Testis (tissue), 3 donors: ENCODE data around the gene ZNF497. TPM values are rescaled to one million over a fixed set of nuclear protein-coding genes. Genes with fewer than 3 reads are reported as not detected.

Experiments
- DNase-seq: peaks from one replicate; pipeline ENCODE4 v3.0.0-alpha.2; 2019
- H3K27ac ChIP-seq, 2 donors: fragments of 200-600 bp; sonication (generic); one replicate each; pipeline ENCODE4 v1.5.1; 2019
- H3K27me3 ChIP-seq: fragments of 200-600 bp; sonication (generic); one replicate; pipeline ENCODE4 v1.5.1; 2019
- H3K36me3 ChIP-seq: fragments of 200-600 bp; sonication (generic); one replicate; pipeline ENCODE4 v1.5.1; 2017; ENCODE audit warnings: low read depth; ENCODE audit errors: missing control alignments
- H3K4me1 ChIP-seq: fragments of 200-600 bp; sonication (generic); one replicate; pipeline ENCODE4 v1.5.1; 2019
- H3K4me3 ChIP-seq, 2 donors: fragments of 200-600 bp; sonication (generic); one replicate each; pipeline ENCODE4 v1.5.1; 2017 to 2019
- H3K9me3 ChIP-seq: fragments of 200-600 bp; sonication (generic); one replicate; pipeline ENCODE4 v1.5.1; 2017
- POLR2A ChIP-seq: fragments of 450-650 bp; IDR thresholded peaks from one replicate; pipeline ENCODE4 v1.6.1; 2017; ENCODE audit warnings: antibody characterized with exemption, mild to moderate bottlenecking, moderate library complexity
- WGBS, 2 donors: methylation state at CpG; one replicate each; pipeline ENCODE4 v1.1.5; 2018; 5-methylcytosine and 5-hydroxymethylcytosine counted together
- intact Hi-C: fragments of 100-400 bp; cut with DNase I; formaldehyde crosslinking; loops from one replicate; pipeline ENCODE4 v1.15.1; 2023; ENCODE audit warnings: low total_unique reads
- microRNA-seq, 2 donors: library from miRNA; unstranded; fragments of <30 nt; microRNA quantifications; one replicate each; pipeline ENCODE4, GENCODE V29; 2016; ENCODE audit warnings: borderline number of aligned reads in 2 of 2, borderline replicate concordance in 1 of 2
- polyA plus RNA-seq: library from polyadenylated mRNA; stranded (reverse); fragments of 350-450 nt; fragmentation: Illumina TruSeq; extraction: RNeasy Lipid Tissue Mini Kit (QIAGEN cat#74804); gene quantifications from one replicate; pipeline ENCODE4 v1.2.3, GENCODE V29; 2014; ENCODE audit warnings: low read depth, low replicate concordance; ENCODE audit not compliant: insufficient read depth
- small RNA-seq, 2 donors: library from RNA; depleted of rRNA; stranded (forward); fragments of <200 nt; gene quantifications; one replicate each; pipeline ENCODE3, GENCODE V24; 2016
- total RNA-seq, 2 donors: library from RNA; depleted of rRNA; stranded (reverse); fragments of >200 nt; gene quantifications; one replicate each; pipeline ENCODE4 v1.2.3, GENCODE V29; 2016
- TF ChIP-seq, protein P1 (sequence below), 3 experiments: fragments of 450-650 bp in 2 of 3; fragments of 200-600 bp in 1 of 3; sonication (generic) in 1 of 3; IDR thresholded peaks; one replicate each; pipeline ENCODE4 v1.5.1; 2016 to 2019; ENCODE audit warnings: antibody characterized with exemption in 3 of 3, mild to moderate bottlenecking in 2 of 3, moderate library complexity in 1 of 3

Gene ZNF497
- total and polyA plus RNA-seq, 3 donors from 2014 or later: 2.6 to 10.7 (median 10.3) TPM

DNA sequence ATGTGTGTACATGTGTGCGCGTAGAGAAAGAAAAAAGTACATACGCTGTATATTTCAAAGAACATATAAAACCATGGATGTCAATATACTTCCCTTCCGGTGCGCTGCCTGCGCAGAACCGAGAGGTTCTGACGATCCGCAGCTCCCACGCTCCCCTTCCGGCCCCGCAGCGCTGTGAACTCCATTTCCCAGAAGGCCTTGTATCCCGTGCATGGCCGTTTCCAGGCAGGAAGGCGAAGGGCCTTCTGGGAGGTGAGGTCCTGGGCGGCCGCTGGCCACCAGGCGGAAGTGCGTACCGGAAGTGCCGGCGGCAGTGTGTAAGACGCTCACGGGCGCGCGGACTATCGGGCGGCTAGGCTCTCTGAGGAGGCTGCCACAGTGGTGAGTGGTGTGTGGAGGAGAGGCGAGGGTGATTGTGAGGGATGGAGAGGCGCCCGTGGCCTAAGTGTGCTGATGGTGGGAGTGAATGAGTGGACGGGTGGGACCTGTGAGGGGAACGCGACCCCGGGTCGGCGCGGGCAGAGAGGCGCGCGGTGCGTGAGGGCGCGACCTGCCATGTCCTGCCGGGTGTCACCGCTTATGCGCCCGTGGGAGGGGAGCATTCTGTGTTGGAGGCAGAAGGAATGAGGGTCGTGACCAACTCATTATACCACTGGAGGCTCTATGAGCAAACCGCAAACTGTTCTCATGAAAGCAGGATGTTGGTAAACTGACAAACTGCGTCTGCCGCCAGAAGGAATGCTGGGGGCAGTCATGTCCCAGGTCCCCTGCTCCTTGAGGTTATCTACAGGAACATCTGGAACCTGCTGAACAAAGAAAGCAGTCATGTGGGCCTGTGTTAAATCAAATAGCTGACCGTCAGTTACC lies 57.3 kb downstream of the ZNF497 start, which contains the start of gene ERVK3-1:
Gene ERVK3-1 (plus strand): TSS at position 313 of the 867 bp plus-strand sequence. CDS start 6,792 bp downstream, outside the sequence.
- Histone ChIP-seq H3K4me3 (peak within 1 kb of the TSS; percentile 92 to 99), H3K4me1 (peaks cover 11% of the 10 kb centered on the region), H3K27me3 (no peaks in the 10 kb centered on the region), H3K27ac (peak within 1 kb of the TSS; percentile 61 to 81), H3K36me3 (no peaks in the 10 kb centered on the region), H3K9me3 (no peaks in the 10 kb centered on the region)
- 0 to 1% methylated on average over 53 to 55 of the region's 55 CpGs for WGBS, 2 donors
- intact Hi-C loops: no loop called here
- DNase-seq: peak; percentile 99
- TF ChIP-seq, protein P1, sequence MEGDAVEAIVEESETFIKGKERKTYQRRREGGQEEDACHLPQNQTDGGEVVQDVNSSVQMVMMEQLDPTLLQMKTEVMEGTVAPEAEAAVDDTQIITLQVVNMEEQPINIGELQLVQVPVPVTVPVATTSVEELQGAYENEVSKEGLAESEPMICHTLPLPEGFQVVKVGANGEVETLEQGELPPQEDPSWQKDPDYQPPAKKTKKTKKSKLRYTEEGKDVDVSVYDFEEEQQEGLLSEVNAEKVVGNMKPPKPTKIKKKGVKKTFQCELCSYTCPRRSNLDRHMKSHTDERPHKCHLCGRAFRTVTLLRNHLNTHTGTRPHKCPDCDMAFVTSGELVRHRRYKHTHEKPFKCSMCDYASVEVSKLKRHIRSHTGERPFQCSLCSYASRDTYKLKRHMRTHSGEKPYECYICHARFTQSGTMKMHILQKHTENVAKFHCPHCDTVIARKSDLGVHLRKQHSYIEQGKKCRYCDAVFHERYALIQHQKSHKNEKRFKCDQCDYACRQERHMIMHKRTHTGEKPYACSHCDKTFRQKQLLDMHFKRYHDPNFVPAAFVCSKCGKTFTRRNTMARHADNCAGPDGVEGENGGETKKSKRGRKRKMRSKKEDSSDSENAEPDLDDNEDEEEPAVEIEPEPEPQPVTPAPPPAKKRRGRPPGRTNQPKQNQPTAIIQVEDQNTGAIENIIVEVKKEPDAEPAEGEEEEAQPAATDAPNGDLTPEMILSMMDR (IDR thresholded peaks at IDR 0.05): peak in 2 of 3 experiments; percentile 40 to 53
- TF ChIP-seq POLR2A: peak; percentile 66

DNA sequence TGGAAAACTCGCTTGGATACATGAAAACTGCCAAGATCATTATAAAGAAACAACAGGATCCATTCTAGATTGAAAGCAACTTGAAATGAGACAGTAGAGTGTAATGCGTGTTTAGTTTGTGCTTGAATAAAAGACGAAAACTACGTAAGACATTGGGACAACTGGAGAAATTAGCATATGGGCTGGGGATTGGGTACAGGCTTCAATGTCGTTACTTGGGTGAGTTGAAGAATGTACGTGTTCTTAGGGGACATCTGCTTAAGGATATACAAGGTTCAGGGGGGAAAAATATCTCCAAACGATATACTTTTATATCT lies 57.8 kb downstream of the ZNF497 start:
- Histone ChIP-seq H3K36me3 (no peaks in the 10 kb centered on the region), H3K9me3 (no peaks in the 10 kb centered on the region), H3K4me1 (peaks cover 11% of the 10 kb centered on the region), H3K4me3 (peak overlapping the region; percentile 92 to 99), H3K27ac (peak overlapping the region in 1 of 2 donors; percentile 65), H3K27me3 (no peaks in the 10 kb centered on the region)
- 16 to 18% methylated on average over 7 of the region's 7 CpGs for WGBS, 2 donors
- no peak for DNase-seq
- intact Hi-C loops: no loop called here
- TF ChIP-seq POLR2A: no peak
- TF ChIP-seq, protein P1 (IDR thresholded peaks at IDR 0.05): no peak

Small RNA genes within 50 kb of the gene (microRNA-seq; reads per million reads assigned to microRNA genes)
- 0 reads per million in 2 donors for gene MIR4754
- gene MIR6806: 0 to 0.69 reads per million in 2 donors

Small RNA genes within 50 kb of the gene (small RNA-seq; reads per million reads assigned to genes)
- gene MIR4754 (0 to 0.09 reads per million in 2 donors), gene MIR6806 (0 reads per million in 2 donors), gene RNA5SP473 (0 to 0.09 reads per million in 2 donors)

Other genes with a start within 250 kb of the ZNF497 start
- 10 to 100 TPM; 19.8 to 20.7 TPM for gene ZNF329, start 212.0 kb downstream of the ZNF497 start, total RNA-seq
- 24.2 TPM for gene ZNF329, start 212.0 kb downstream of the ZNF497 start, polyA plus RNA-seq
- 10 to 100 TPM; 42.6 to 48.0 TPM for gene ZNF274, start 179.7 kb downstream of the ZNF497 start, total RNA-seq
- gene ZNF274, start 179.7 kb downstream of the ZNF497 start, polyA plus RNA-seq: 34.2 TPM
- 10 to 100 TPM; 92.2 to 93.9 TPM for gene ZNF544, start 133.8 kb downstream of the ZNF497 start, total RNA-seq
- 45.8 TPM for gene ZNF544, start 133.8 kb downstream of the ZNF497 start, polyA plus RNA-seq
- gene ZNF8, start 83.8 kb downstream of the ZNF497 start, total RNA-seq: 10 to 100 TPM in 1 of 2 donors, 1 to 10 TPM in 1; 9.6 to 10.4 TPM
- gene ZNF8, start 83.8 kb downstream of the ZNF497 start, polyA plus RNA-seq: 2.6 TPM
- gene ERVK3-1, start 57.4 kb downstream of the ZNF497 start, total RNA-seq: 10 to 100 TPM; 48.9 to 58.5 TPM
- 34.0 TPM for gene ERVK3-1, start 57.4 kb downstream of the ZNF497 start, polyA plus RNA-seq
- 1 to 10 TPM; 3.5 to 4.9 TPM for gene ZSCAN22, start 35.8 kb downstream of the ZNF497 start, total RNA-seq
- 2.4 TPM for gene ZSCAN22, start 35.8 kb downstream of the ZNF497 start, polyA plus RNA-seq
- 10 to 100 TPM in 1 of 2 donors, 1 to 10 TPM in 1; 3.5 to 13.1 TPM for gene A1BG, start 9.3 kb downstream of the ZNF497 start, total RNA-seq
- gene A1BG, start 9.3 kb downstream of the ZNF497 start, polyA plus RNA-seq: 4.5 TPM
- gene ZNF837, start 18.3 kb upstream of the ZNF497 start, total RNA-seq: 1 to 10 TPM; 6.2 to 9.3 TPM
- gene ZNF837, start 18.3 kb upstream of the ZNF497 start, polyA plus RNA-seq: 1.3 TPM
- 1,000 to 10,000 TPM in 1 of 2 donors, 100 to 1,000 TPM in 1; 437 to 1,004 TPM for gene RPS5, start 24.5 kb upstream of the ZNF497 start, total RNA-seq
- 746 TPM for gene RPS5, start 24.5 kb upstream of the ZNF497 start, polyA plus RNA-seq
- gene RNF225, start 32.9 kb upstream of the ZNF497 start, total RNA-seq: not detected
- not detected for gene RNF225, start 32.9 kb upstream of the ZNF497 start, polyA plus RNA-seq
- gene ZNF584, start 45.9 kb upstream of the ZNF497 start, total RNA-seq: 10 to 100 TPM; 22.1 to 33.9 TPM
- gene ZNF584, start 45.9 kb upstream of the ZNF497 start, polyA plus RNA-seq: 10.4 TPM
- gene ZNF132, start 77.4 kb upstream of the ZNF497 start, total RNA-seq: 10 to 100 TPM; 11.4 to 11.6 TPM
- 5.5 TPM for gene ZNF132, start 77.4 kb upstream of the ZNF497 start, polyA plus RNA-seq
- 10 to 100 TPM in 1 of 2 donors, 1 to 10 TPM in 1; 8.5 to 15.8 TPM for gene ZNF324B, start 88.9 kb upstream of the ZNF497 start, total RNA-seq
- 4.8 TPM for gene ZNF324B, start 88.9 kb upstream of the ZNF497 start, polyA plus RNA-seq
- gene ZNF324, start 104.3 kb upstream of the ZNF497 start, total RNA-seq: 10 to 100 TPM; 23.2 to 24.8 TPM
- gene ZNF324, start 104.3 kb upstream of the ZNF497 start, polyA plus RNA-seq: 7.8 TPM
- 10 to 100 TPM; 33.6 to 38.7 TPM for gene ZNF446, start 113.6 kb upstream of the ZNF497 start, total RNA-seq
- 24.3 TPM for gene ZNF446, start 113.6 kb upstream of the ZNF497 start, polyA plus RNA-seq
- gene SLC27A5, start 149.2 kb upstream of the ZNF497 start, total RNA-seq: 10 to 100 TPM; 29.1 to 37.8 TPM
- 63.6 TPM for gene SLC27A5, start 149.2 kb upstream of the ZNF497 start, polyA plus RNA-seq
- 10 to 100 TPM; 14.0 to 15.1 TPM for gene ZBTB45, start 157.1 kb upstream of the ZNF497 start, total RNA-seq
- 6.9 TPM for gene ZBTB45, start 157.1 kb upstream of the ZNF497 start, polyA plus RNA-seq
- gene TRIM28, start 181.3 kb upstream of the ZNF497 start, total RNA-seq: 100 to 1,000 TPM; 415 to 521 TPM
- gene TRIM28, start 181.3 kb upstream of the ZNF497 start, polyA plus RNA-seq: 694 TPM
- 100 to 1,000 TPM; 115 to 126 TPM for gene CHMP2A, start 192.4 kb upstream of the ZNF497 start, total RNA-seq
- gene CHMP2A, start 192.4 kb upstream of the ZNF497 start, polyA plus RNA-seq: 155 TPM
- 10 to 100 TPM; 65.0 to 65.2 TPM for gene UBE2M, start 195.9 kb upstream of the ZNF497 start, total RNA-seq
- gene UBE2M, start 195.9 kb upstream of the ZNF497 start, polyA plus RNA-seq: 155 TPM
- gene MZF1, start 210.6 kb upstream of the ZNF497 start, total RNA-seq: 10 to 100 TPM; 55.8 to 56.1 TPM
- 23.9 TPM for gene MZF1, start 210.6 kb upstream of the ZNF497 start, polyA plus RNA-seq